GM12878 (cell line): ENCODE measurements around the gene PROC. TPM values are rescaled to one million over a fixed set of nuclear protein-coding genes. Genes with fewer than 3 reads are reported as not detected.
A peak's percentile ranks its signal among the peaks of the same experiment; 100 is the strongest.

Experiments used
- ATAC-seq: fragments of 200-7000 bp; cut with Tn5 transposase; 3 replicates; pipeline ENCODE4 v1.9.1; 2020; ENCODE audit warnings: mild to moderate bottlenecking, moderate library complexity
- BruUV-seq: library from RNA; stranded (reverse); fragments of 400-500 nt; replicated peaks from 2 replicates; lab custom pipeline; 2021; lab: Mats Ljungman, UMichigan
- CTCF ChIA-PET: fragments of 300-600 bp; sonication (Branson Sonifier 250); formaldehyde crosslinking; extraction: SDS; loops from one replicate; lab custom pipeline; 2021; ENCODE audit warnings: inconsistent platforms; lab: Yijun Ruan, JAX
- POLR2A ChIA-PET: fragments of 350-600 bp; formaldehyde crosslinking; extraction: SDS; loops from one replicate; lab custom pipeline; 2021; ENCODE audit warnings: inconsistent platforms; lab: Charles Lee
- RAD21 ChIA-PET: fragments of 300-600 bp; sonication (Branson Sonifier 250); formaldehyde crosslinking; loops from one replicate; lab custom pipeline; 2023; ENCODE audit warnings: antibody characterized with exemption; ENCODE audit not compliant: unreplicated experiment; lab: Charles Lee
- SMC1A ChIA-PET: fragments of 300-600 bp; sonication (Branson Sonifier 250); formaldehyde crosslinking; loops from one replicate; lab custom pipeline; 2023; ENCODE audit not compliant: unreplicated experiment, uncharacterized antibody; lab: Charles Lee
- DNase-seq: peaks from one replicate; pipeline ENCODE4 v3.0.0-alpha.2; 2011; ENCODE audit warnings: low read depth, low spot score
- FAIRE-seq: peaks from 3 replicates; lab custom pipeline; 2011; peaks lifted over from hg19 to GRCh38; lab: Jason Lieb, UNC
- H2AFZ ChIP-seq: 2 replicates; pipeline ENCODE4 v1.6.0; 2011; ENCODE audit warnings: low read depth, low read length, control low read depth; ENCODE audit not compliant: control insufficient read depth
- H3K27ac ChIP-seq: 2 replicates; pipeline ENCODE4 v1.5.1; 2011; ENCODE audit warnings: control low read depth; ENCODE audit not compliant: control insufficient read depth, insufficient read depth
- H3K27me3 ChIP-seq, 2 experiments: replicated peaks in 1 of 2; 2 replicates each; pipeline versions ENCODE4 v1.6.0 to v1.6.1; 2011; ENCODE audit warnings: low read length in 1 of 2; ENCODE audit not compliant: control insufficient read depth in 2 of 2, insufficient read depth in 2 of 2
- H3K36me3 ChIP-seq, 2 experiments: 2 replicates each; pipeline ENCODE4 v1.5.1; 2011; ENCODE audit warnings: low read length in 1 of 2; ENCODE audit not compliant: control insufficient read depth in 2 of 2, insufficient read depth in 2 of 2
- H3K4me1 ChIP-seq: 2 replicates; pipeline ENCODE4 v1.6.1; 2011; ENCODE audit warnings: mild to moderate bottlenecking, low read length, moderate library complexity, mixed read lengths; ENCODE audit not compliant: control insufficient read depth, insufficient read depth
- H3K4me2 ChIP-seq: 2 replicates; pipeline ENCODE4 v1.6.0; 2011; ENCODE audit warnings: control low read depth; ENCODE audit not compliant: control insufficient read depth, insufficient read depth
- H3K4me3 ChIP-seq: fragments of 200-600 bp; sonication (generic); 2 replicates; pipeline ENCODE4 v1.5.1; 2016
- H3K79me2 ChIP-seq: 2 replicates; pipeline ENCODE4 v1.6.0; 2011; ENCODE audit warnings: low read length; ENCODE audit not compliant: control insufficient read depth, insufficient read depth
- H3K9ac ChIP-seq: 2 replicates; pipeline ENCODE4 v1.8.0; 2011; ENCODE audit warnings: low read length, control low read depth, mixed read lengths; ENCODE audit not compliant: control insufficient read depth, insufficient read depth
- H3K9me3 ChIP-seq: replicated peaks from 3 replicates; pipeline ENCODE4 v1.5.1; 2011; ENCODE audit warnings: mild to moderate bottlenecking, low read length; ENCODE audit not compliant: control insufficient read depth, insufficient read depth
- H4K20me1 ChIP-seq: 2 replicates; pipeline ENCODE4 v1.6.0; 2011; ENCODE audit not compliant: control insufficient read depth, insufficient read depth
- BCL3 ChIP-seq: IDR thresholded peaks from 2 replicates; pipeline ENCODE4 v1.6.1; 2011; ENCODE audit warnings: borderline replicate concordance, low read depth, mild to moderate bottlenecking, moderate library complexity, low read length; ENCODE audit not compliant: insufficient read depth, poor library complexity, severe bottlenecking
- BCLAF1 ChIP-seq: fragments of 450-650 bp; IDR thresholded peaks from 2 replicates; pipeline ENCODE4 v1.6.1; 2017; ENCODE audit warnings: antibody characterized with exemption, mild to moderate bottlenecking, moderate library complexity
- BHLHE40 ChIP-seq, 2 experiments: fragments of 450-650 bp in 1 of 2; IDR thresholded peaks; 2 replicates each; pipeline ENCODE4 v1.6.1; 2011 to 2017; ENCODE audit warnings: low read depth in 2 of 2, borderline replicate concordance in 1 of 2, improper control_type of control experiment in 1 of 2, low read length in 1 of 2, mild to moderate bottlenecking in 1 of 2
- CBX5 ChIP-seq: sonication (generic); IDR thresholded peaks from 2 replicates; pipeline ENCODE4 v1.6.1; 2016; ENCODE audit warnings: low read depth, moderate library complexity, mild to moderate bottlenecking, inconsistent platforms
- EGR1 ChIP-seq, 2 experiments: IDR thresholded peaks; 1 replicate in 1 of 2; 2 replicates in 1 of 2; pipeline ENCODE4 v1.6.1; 2011 to 2012; ENCODE audit warnings: low read depth in 2 of 2, low read length in 2 of 2, borderline replicate concordance in 1 of 2, mild to moderate bottlenecking in 1 of 2, moderate library complexity in 1 of 2
- MXI1 ChIP-seq: fragments of 150-350 bp; IDR thresholded peaks from 2 replicates; pipeline ENCODE4 v1.6.1; 2011; ENCODE audit warnings: low read depth, mild to moderate bottlenecking, inconsistent platforms, low read length, improper control_type of control experiment
- PRDM15 ChIP-seq: fragments of 450-650 bp; formaldehyde crosslinking; IDR thresholded peaks from 2 replicates; pipeline ENCODE4 v1.4.0; 2020; ENCODE audit warnings: mild to moderate bottlenecking, moderate library complexity
- SIN3A ChIP-seq: IDR thresholded peaks from 2 replicates; pipeline ENCODE4 v1.6.1; 2012; ENCODE audit warnings: low read depth, low read length, improper control_type of control experiment
- YY1 ChIP-seq: IDR thresholded peaks from 2 replicates; pipeline ENCODE4 v1.6.1; 2011; ENCODE audit warnings: low read depth, mild to moderate bottlenecking, low read length
- WGBS: methylation state at CpG from one replicate; pipeline ENCODE4 v1.1.6; 2016; ENCODE audit warnings: low lambda C conversion rate; ENCODE audit not compliant: insufficient replicate concordance, insufficient coverage; ENCODE audit errors: missing lambda C conversion rate; 5-methylcytosine and 5-hydroxymethylcytosine counted together
- in situ Hi-C: fragments of 300-500 bp; cut with MboI; formaldehyde crosslinking; loops from 9 replicates; pipeline ENCODE4 v1.14.3; 2018; ENCODE audit warnings: mixed read lengths
- intact Hi-C: fragments of 100-400 bp; cut with micrococcal nuclease; formaldehyde crosslinking; loops from one replicate; pipeline ENCODE4 v1.14.2; 2022; ENCODE audit not compliant: unreplicated experiment
- polyA plus RNA-seq, 11 experiments: library from polyadenylated mRNA; depleted of rRNA in 4 of 11; unstranded in 6 of 11; stranded (reverse) in 5 of 11; fragments of >200 nt; fragmentation: Nextera tagmentation in 4 of 11; fragmentation: Illumina TruSeq in 1 of 11; extraction: Ambion mirVana in 4 of 11; extraction: Trizol in 1 of 11; gene quantifications; 1 replicate in 1 of 11; 2 replicates in 10 of 11; pipeline versions ENCODE4 v1.2.1 to v1.2.3, GENCODE V29; 2011 to 2016; ENCODE audit warnings: inconsistent platforms in 2 of 11, missing spikeins in 2 of 11, low read depth in 1 of 11
- total RNA-seq, 4 experiments: library from RNA; depleted of rRNA in 3 of 4; stranded (reverse); fragments of >200 nt in 3 of 4; fragmentation: Illumina TruSeq in 1 of 4; extraction: Trizol in 1 of 4; gene quantifications; 2 replicates each; pipeline versions ENCODE4 v1.2.1 to v1.2.3, GENCODE V29; 2013 to 2021

Gene PROC
- total and polyA plus RNA-seq, 10 of the 15 experiments (the other 5 are each of a cell fraction or from before 2014, with no cell fraction given): not detected

- RAD21 ChIA-PET: no interaction called here
- Histone ChIP-seq H3K27me3 (no peaks in the 10 kb centered on the region), H3K79me2 (peaks cover 49% of the 10 kb centered on the region), H3K36me3 (no peaks in the 10 kb centered on the region; a peak in 1 of 4 replicates), H3K27ac (peak overlapping the region; percentile 96), H2AFZ (peak overlapping the region; percentile 20), H3K9me3 (no peaks in the 10 kb centered on the region), H4K20me1 (no peaks in the 10 kb centered on the region), H3K4me1 (peaks cover 21% of the 10 kb centered on the region), H3K4me3 (peak overlapping the region; percentile 81), H3K9ac (peak overlapping the region; percentile 92), H3K4me2 (peak overlapping the region; percentile 97)
- DNase-seq (no peak), FAIRE-seq (peak; percentile 75), ATAC-seq (peak; percentile 84)
- TSS peak; percentile 64 for BruUV-seq
- SMC1A ChIA-PET: interaction anchor here (0.9 to 1.1 kb wide), 2 partner anchors 29 to 31 kb away, joined by 3 read pairs; no protein-coding TSS in a partner anchor
- WGBS: under 1% methylated on average over 43 of the region's 58 CpGs
- POLR2A ChIA-PET: interaction anchor here (0.6 to 1.2 kb wide), 5 partner anchors 12 to 306 kb away, joined by 3 to 5 read pairs (median 4); no protein-coding TSS in a partner anchor
- intact Hi-C loops: no loop called here
- in situ Hi-C loops: loop anchor here (25.0 kb wide), 1 partner anchor 725 kb away; the partner anchor contains the start of gene GYPC
- CTCF ChIA-PET: interaction anchor here (1.5 to 2.1 kb wide), 3 partner anchors 28 to 92 kb away, joined by 3 to 7 read pairs (median 5); no protein-coding TSS in a partner anchor
- TF ChIP-seq CBX5: 0 out of 2 replicates have a peak, but pooled peaks have one; percentile 16
- TF ChIP-seq SIN3A: no peak
- peak; percentile 57 for TF ChIP-seq BCL3
- peak; percentile 63; the same call in 1 of the 2 replicates for TF ChIP-seq MXI1
- peak; percentile 69 to 96; a peak in 2 of 3 replicates for TF ChIP-seq EGR1 (IDR thresholded peaks at IDR 0.05; ENCODE audit: borderline replicate concordance in 1 of 2, low read depth in 2 of 2, low read length in 2 of 2)
- no peak for TF ChIP-seq BCLAF1
- TF ChIP-seq YY1: peak; percentile 15; the same call in 1 of the 2 replicates
- peak; percentile 35 to 51; a peak in 3 of 4 replicates for TF ChIP-seq BHLHE40 (IDR thresholded peaks at IDR 0.05; ENCODE audit: borderline replicate concordance in 1 of 2, low read depth in 2 of 2, low read length in 1 of 2)
- TF ChIP-seq PRDM15 (CRISPR knock-in tag): no peak
These were observed 31.2 kb upstream of the PROC start for GRCh38 chr2:127386764-127387654.
